ENCODE measurements around the gene GPRC5C. TPM values are rescaled to one million over a fixed set of nuclear protein-coding genes. Genes with fewer than 3 reads are reported as not detected.
A peak's percentile ranks its signal among the peaks of the same experiment; 100 is the strongest.

The GPRC5C gene
- total and polyA plus RNA-seq, 2 of the 13 experiments (the other 11 are each of a cell fraction or from before 2014, with no cell fraction given), result 85.6 to 300 TPM

DNA sequence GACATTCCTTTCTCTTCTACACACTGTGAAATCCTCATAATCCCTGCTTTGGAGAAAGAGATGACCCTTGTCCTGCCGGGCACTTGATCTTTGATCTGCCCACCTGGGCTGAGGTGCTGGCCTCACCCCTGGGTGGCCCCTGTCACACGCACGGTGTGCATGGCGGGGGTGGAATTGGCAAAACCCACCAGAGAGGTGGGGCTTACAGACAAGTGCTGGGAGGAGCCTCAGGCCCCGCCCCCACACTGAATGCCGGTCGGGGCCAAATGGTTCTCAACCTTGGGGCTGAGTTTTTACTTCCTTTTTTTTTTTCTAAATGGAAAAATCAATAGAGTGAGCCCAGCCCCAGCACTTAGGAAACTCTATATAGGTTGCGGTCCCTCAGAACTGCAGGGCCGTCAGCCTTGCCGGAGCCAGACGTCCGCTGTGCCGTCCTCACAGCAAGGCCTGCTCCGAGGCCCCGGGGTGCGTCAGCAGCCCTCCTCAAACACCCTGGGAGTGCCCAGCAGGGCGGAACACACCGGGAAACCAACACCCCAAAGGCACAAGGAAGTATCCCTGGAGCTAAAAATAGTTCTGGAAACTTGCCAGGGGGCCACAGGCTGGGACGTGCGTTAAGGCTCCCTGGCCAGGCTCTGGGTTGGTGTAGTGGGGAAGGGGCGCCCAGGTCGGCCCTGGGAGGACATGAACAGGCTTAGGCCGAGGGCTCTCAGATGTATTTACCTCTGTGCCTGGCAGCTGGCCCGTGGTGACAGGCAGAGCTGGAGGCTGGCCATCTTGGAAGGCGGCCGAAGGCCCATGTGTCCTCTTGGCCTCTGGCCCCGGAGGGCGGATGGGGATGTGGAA, 11.0 kb downstream of the GPRC5C start (continued):
- TF ChIP-seq ZNF670 (CRISPR knock-in tag; IDR thresholded peaks at IDR 0.05; ENCODE audit: borderline replicate concordance), result no peak
- TF ChIP-seq ZNF253 (CRISPR knock-in tag; IDR thresholded peaks at IDR 0.05; ENCODE audit: borderline replicate concordance), result no peak
- peak; percentile 91 for TF ChIP-seq TEAD3 (CRISPR knock-in tag; optimal IDR thresholded peaks at IDR 0.05; ENCODE audit: borderline replicate concordance)
- no peak for TF ChIP-seq TAF15 (IDR thresholded peaks at IDR 0.05; ENCODE audit: low read depth, low read length, poor library complexity, severe bottlenecking)
- TF ChIP-seq ZFP37 (CRISPR knock-in tag; IDR thresholded peaks at IDR 0.05; ENCODE audit: borderline replicate concordance), result no peak
- TF ChIP-seq, protein P1, sequence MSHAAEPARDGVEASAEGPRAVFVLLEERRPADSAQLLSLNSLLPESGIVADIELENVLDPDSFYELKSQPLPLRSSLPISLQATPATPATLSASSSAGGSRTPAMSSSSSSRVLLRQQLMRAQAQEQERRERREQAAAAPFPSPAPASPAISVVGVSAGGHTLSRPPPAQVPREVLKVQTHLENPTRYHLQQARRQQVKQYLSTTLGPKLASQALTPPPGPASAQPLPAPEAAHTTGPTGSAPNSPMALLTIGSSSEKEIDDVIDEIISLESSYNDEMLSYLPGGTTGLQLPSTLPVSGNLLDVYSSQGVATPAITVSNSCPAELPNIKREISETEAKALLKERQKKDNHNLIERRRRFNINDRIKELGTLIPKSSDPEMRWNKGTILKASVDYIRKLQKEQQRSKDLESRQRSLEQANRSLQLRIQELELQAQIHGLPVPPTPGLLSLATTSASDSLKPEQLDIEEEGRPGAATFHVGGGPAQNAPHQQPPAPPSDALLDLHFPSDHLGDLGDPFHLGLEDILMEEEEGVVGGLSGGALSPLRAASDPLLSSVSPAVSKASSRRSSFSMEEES (CRISPR knock-in tag; IDR thresholded peaks at IDR 0.05), result peak; percentile 97
- peak; percentile 89 for TF ChIP-seq NCOA2 (CRISPR knock-in tag; IDR thresholded peaks at IDR 0.05)
- TF ChIP-seq ZNF350 (CRISPR knock-in tag; IDR thresholded peaks at IDR 0.05; ENCODE audit: borderline replicate concordance, low read depth), result peak; percentile 98
- TF ChIP-seq ZBTB3 (CRISPR knock-in tag; IDR thresholded peaks at IDR 0.05; ENCODE audit: borderline replicate concordance, low read depth), result 0 out of 2 replicates have a peak, but pooled peaks have one; percentile 76
- TF ChIP-seq ZNF441 (CRISPR knock-in tag; IDR thresholded peaks at IDR 0.05; ENCODE audit: borderline replicate concordance), result peak; percentile 24; the same call in 1 of the 2 replicates
- TF ChIP-seq ZNF777 (CRISPR knock-in tag; IDR thresholded peaks at IDR 0.05), result peak; percentile 69
- peak; percentile 78 for TF ChIP-seq SNAPC2 (CRISPR knock-in tag; IDR thresholded peaks at IDR 0.05)
- peak; percentile 98 for TF ChIP-seq RARA (CRISPR knock-in tag; IDR thresholded peaks at IDR 0.05)
- peak; percentile 88; the same call in 1 of the 2 replicates for TF ChIP-seq FOXK1 (CRISPR knock-in tag; IDR thresholded peaks at IDR 0.05; ENCODE audit: borderline replicate concordance, low read depth)
- TF ChIP-seq, protein P2, sequence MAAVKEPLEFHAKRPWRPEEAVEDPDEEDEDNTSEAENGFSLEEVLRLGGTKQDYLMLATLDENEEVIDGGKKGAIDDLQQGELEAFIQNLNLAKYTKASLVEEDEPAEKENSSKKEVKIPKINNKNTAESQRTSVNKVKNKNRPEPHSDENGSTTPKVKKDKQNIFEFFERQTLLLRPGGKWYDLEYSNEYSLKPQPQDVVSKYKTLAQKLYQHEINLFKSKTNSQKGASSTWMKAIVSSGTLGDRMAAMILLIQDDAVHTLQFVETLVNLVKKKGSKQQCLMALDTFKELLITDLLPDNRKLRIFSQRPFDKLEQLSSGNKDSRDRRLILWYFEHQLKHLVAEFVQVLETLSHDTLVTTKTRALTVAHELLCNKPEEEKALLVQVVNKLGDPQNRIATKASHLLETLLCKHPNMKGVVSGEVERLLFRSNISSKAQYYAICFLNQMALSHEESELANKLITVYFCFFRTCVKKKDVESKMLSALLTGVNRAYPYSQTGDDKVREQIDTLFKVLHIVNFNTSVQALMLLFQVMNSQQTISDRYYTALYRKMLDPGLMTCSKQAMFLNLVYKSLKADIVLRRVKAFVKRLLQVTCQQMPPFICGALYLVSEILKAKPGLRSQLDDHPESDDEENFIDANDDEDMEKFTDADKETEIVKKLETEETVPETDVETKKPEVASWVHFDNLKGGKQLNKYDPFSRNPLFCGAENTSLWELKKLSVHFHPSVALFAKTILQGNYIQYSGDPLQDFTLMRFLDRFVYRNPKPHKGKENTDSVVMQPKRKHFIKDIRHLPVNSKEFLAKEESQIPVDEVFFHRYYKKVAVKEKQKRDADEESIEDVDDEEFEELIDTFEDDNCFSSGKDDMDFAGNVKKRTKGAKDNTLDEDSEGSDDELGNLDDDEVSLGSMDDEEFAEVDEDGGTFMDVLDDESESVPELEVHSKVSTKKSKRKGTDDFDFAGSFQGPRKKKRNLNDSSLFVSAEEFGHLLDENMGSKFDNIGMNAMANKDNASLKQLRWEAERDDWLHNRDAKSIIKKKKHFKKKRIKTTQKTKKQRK (IDR thresholded peaks at IDR 0.05; ENCODE audit: low read length), result no peak
- peak; percentile 84 for TF ChIP-seq AKAP8 (CRISPR knock-in tag; IDR thresholded peaks at IDR 0.05)
- no peak for TF ChIP-seq SRSF4 (IDR thresholded peaks at IDR 0.05; ENCODE audit: low read depth, low read length, poor library complexity, severe bottlenecking)
- no peak for TF ChIP-seq GLI4 (CRISPR knock-in tag; IDR thresholded peaks at IDR 0.05; ENCODE audit: borderline replicate concordance)
- TF ChIP-seq JUN (CRISPR knock-in tag; IDR thresholded peaks at IDR 0.05), result no peak; the same call in none of the 2 replicates
- TF ChIP-seq TBX3 (IDR thresholded peaks at IDR 0.05; ENCODE audit: borderline replicate concordance), result peak; percentile 95
- peak; percentile 90 for TF ChIP-seq RCOR2 (CRISPR knock-in tag; IDR thresholded peaks at IDR 0.05)
- TF ChIP-seq, protein P3, sequence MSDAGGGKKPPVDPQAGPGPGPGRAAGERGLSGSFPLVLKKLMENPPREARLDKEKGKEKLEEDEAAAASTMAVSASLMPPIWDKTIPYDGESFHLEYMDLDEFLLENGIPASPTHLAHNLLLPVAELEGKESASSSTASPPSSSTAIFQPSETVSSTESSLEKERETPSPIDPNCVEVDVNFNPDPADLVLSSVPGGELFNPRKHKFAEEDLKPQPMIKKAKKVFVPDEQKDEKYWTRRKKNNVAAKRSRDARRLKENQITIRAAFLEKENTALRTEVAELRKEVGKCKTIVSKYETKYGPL (CRISPR knock-in tag; IDR thresholded peaks at IDR 0.05), result no peak
- no peak for TF ChIP-seq MZF1 (CRISPR knock-in tag; IDR thresholded peaks at IDR 0.05; ENCODE audit: borderline replicate concordance)
- peak; percentile 86; the same call in 1 of the 2 replicates for TF ChIP-seq KLF11 (CRISPR knock-in tag; IDR thresholded peaks at IDR 0.05)
- TF ChIP-seq ZMYM4 (CRISPR knock-in tag; IDR thresholded peaks at IDR 0.05), result peak; percentile 95

Measured in HepG2 (cell line).